RWPE2 (cell line): ENCODE data around the gene WDR87.
"Not testable (repeated sequence)": the region's sequence is repeated elsewhere in the genome, so short reads cannot be mapped to it uniquely, and the experiment has no call there.

ENCODE experiments used
- ATAC-seq: fragments of 200-7000 bp; cut with Tn5 transposase; 3 replicates; pipeline ENCODE4 v1.9.1; 2021; ENCODE audit warnings: low read depth
- DNase-seq: peaks from one replicate; pipeline ENCODE4 v3.0.0-alpha.2; 2020; ENCODE audit warnings: low spot score
- H3K27ac ChIP-seq: fragments of 450-650 bp; 2 replicates; pipeline ENCODE4 v1.5.1; 2017; ENCODE audit warnings: mild to moderate bottlenecking; ENCODE audit not compliant: poor library complexity, severe bottlenecking
- H3K27me3 ChIP-seq: fragments of 250-450 bp; sonication (Bioruptor Pico); 2 replicates; pipeline ENCODE4 v1.5.1; 2021; ENCODE audit warnings: mild to moderate bottlenecking, moderate library complexity; ENCODE audit not compliant: insufficient read depth, poor library complexity, severe bottlenecking
- H3K36me3 ChIP-seq: fragments of 250-450 bp; sonication (Bioruptor Pico); 2 replicates; pipeline ENCODE4 v1.5.1; 2020; ENCODE audit warnings: low read depth, mild to moderate bottlenecking, moderate library complexity
- H3K4me1 ChIP-seq: fragments of 250-450 bp; sonication (Bioruptor Pico); 2 replicates; pipeline ENCODE4 v1.5.1; 2021; ENCODE audit warnings: mild to moderate bottlenecking, moderate library complexity; ENCODE audit not compliant: insufficient read depth, poor library complexity, severe bottlenecking
- H3K4me3 ChIP-seq: fragments of 250-450 bp; sonication (Bioruptor Pico); 2 replicates; pipeline ENCODE4 v1.5.1; 2021; ENCODE audit warnings: mild to moderate bottlenecking, moderate library complexity; ENCODE audit not compliant: severe bottlenecking
- H3K9me3 ChIP-seq: fragments of 250-450 bp; sonication (Bioruptor Pico); 2 replicates; pipeline ENCODE4 v1.5.1; 2021; ENCODE audit warnings: mild to moderate bottlenecking, moderate library complexity; ENCODE audit not compliant: severe bottlenecking
- TF ChIP-seq, protein P1 (sequence below): fragments of 450-650 bp; IDR thresholded peaks from one replicate; pipeline ENCODE4 v1.5.1; 2017; ENCODE audit warnings: mild to moderate bottlenecking, moderate library complexity; ENCODE audit not compliant: poor library complexity, severe bottlenecking

Gene WDR87

DNA sequence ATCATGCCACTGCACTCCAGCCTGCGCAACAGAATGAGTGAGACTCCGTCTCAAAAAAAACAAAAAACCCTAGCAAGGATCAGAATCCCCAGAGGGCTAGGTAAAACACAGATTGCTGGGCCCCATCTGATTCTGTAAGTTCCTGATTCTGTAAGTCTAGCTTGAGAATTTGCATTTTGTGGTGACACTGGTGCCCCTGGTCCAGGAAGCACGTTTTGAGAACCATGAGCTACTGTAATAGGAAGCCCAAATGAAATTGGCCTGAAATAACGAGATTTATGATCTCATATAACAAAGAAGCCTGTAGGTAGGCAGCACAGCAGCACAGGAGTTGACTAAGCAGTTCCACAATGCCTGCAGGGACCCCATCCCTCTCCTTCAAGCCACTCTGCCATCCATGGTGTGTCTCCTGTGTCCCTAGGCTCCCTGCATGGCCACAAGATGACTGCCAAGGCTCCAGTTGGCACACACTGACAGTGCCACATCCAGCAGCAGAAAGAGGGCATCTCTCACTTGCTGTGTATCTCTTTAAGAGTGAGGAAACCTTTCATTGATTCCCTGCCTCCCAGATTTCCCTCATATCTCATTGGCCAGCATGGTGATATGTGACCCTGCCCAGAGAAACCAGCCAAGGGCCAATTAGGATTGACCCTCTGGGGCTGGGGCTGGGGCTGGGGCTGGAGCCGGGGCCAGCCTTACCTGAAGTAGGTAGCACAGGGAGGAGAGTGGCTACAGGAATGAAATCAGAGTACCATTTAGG lies 22.3 kb upstream of the WDR87 start:
- TF ChIP-seq, protein P1, sequence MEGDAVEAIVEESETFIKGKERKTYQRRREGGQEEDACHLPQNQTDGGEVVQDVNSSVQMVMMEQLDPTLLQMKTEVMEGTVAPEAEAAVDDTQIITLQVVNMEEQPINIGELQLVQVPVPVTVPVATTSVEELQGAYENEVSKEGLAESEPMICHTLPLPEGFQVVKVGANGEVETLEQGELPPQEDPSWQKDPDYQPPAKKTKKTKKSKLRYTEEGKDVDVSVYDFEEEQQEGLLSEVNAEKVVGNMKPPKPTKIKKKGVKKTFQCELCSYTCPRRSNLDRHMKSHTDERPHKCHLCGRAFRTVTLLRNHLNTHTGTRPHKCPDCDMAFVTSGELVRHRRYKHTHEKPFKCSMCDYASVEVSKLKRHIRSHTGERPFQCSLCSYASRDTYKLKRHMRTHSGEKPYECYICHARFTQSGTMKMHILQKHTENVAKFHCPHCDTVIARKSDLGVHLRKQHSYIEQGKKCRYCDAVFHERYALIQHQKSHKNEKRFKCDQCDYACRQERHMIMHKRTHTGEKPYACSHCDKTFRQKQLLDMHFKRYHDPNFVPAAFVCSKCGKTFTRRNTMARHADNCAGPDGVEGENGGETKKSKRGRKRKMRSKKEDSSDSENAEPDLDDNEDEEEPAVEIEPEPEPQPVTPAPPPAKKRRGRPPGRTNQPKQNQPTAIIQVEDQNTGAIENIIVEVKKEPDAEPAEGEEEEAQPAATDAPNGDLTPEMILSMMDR, result no peak
- no peak for DNase-seq
- no peak overlapping the region for H3K4me3 ChIP-seq
- no peak for ATAC-seq
- peak overlapping the region; percentile 90 for H3K27ac ChIP-seq
- H3K27me3 ChIP-seq, result no peaks in the 10 kb centered on the region
- no peaks in the 10 kb centered on the region for H3K9me3 ChIP-seq
- H3K4me1 ChIP-seq, result peaks cover 37% of the 10 kb centered on the region
- peaks cover 12% of the 10 kb centered on the region for H3K36me3 ChIP-seq

DNA sequence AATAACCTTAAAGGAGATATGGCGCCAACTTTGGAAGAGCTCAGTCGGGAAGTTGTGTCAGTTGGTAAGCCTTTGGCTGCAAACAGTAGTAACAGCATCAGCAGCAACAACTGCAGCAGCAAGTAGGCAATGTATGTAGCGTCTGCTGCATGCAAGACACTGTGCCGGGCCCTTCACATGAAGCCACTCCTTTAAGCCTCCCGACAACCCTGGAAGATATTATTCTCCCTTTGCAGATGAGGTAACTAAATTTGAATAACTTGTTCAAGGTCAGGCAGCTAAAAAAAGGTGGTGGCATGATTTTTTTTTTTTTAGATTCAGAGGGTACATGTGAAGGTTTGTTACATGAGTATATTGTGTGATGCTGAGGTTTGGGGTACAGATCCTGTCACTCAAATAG lies 20.3 kb upstream of the WDR87 start:
- Histone ChIP-seq H3K36me3 (peaks cover 22% of the 10 kb centered on the region), H3K27ac (no peak overlapping the region), H3K9me3 (no peaks in the 10 kb centered on the region), H3K27me3 (no peaks in the 10 kb centered on the region), H3K4me3 (no peak overlapping the region), H3K4me1 (peaks cover 23% of the 10 kb centered on the region)
- no peak for DNase-seq
- no peak for ATAC-seq
- TF ChIP-seq, protein P1, result no peak

DNA sequence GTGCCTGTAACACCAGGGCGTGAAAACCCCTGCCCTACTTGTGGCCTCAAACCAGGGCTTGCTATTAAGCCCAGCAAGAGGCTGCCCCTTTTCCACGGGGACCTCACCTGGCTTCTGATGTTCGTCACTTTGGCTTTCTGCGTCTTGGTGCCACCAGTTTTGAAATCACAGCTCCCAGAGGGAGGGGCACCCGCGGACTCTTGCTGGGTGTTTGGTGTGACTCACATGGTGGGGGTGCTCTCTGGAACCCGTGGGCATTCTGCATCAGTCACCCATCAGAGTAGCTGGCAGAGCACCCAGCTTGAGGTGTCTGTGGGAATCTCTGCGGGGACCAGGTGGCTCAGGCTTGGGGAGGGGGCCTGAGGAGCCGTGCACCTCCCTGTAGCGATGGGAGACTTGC lies 19.9 kb upstream of the WDR87 start:
- peaks cover 24% of the 10 kb centered on the region for H3K36me3 ChIP-seq
- no peaks in the 10 kb centered on the region for H3K9me3 ChIP-seq
- DNase-seq, result no peak
- TF ChIP-seq, protein P1, result no peak
- no peaks in the 10 kb centered on the region for H3K27me3 ChIP-seq
- H3K4me3 ChIP-seq, result no peak overlapping the region
- no peak overlapping the region for H3K27ac ChIP-seq
- peaks cover 18% of the 10 kb centered on the region for H3K4me1 ChIP-seq
- no peak for ATAC-seq

DNA sequence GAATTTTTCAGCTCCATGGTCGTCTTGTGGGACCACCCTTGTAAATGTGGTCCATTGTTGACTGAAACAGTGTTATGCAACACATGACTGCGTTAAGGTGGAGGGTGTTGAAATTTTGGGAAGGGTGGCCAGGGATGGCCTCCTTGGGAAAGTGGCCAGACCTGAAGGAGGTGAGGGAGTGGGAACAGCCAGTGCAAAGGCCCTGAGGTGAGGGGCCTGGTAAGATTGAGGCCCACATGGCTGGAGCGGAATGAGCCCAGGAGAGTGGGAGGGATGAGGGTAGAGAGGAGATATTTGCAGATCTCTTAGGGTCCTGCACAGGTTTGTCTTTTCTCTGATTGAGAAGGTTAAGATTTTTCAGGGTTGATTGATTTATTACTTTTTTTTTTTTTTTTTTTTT lies 18.8 kb upstream of the WDR87 start:
- ATAC-seq, result no peak
- DNase-seq, result no peak
- Histone ChIP-seq H3K4me3 (no peak overlapping the region), H3K27me3 (no peaks in the 10 kb centered on the region), H3K27ac (no peak overlapping the region), H3K36me3 (peaks cover 30% of the 10 kb centered on the region), H3K9me3 (no peaks in the 10 kb centered on the region), H3K4me1 (peaks cover 10% of the 10 kb centered on the region)
- TF ChIP-seq, protein P1, result no peak

DNA sequence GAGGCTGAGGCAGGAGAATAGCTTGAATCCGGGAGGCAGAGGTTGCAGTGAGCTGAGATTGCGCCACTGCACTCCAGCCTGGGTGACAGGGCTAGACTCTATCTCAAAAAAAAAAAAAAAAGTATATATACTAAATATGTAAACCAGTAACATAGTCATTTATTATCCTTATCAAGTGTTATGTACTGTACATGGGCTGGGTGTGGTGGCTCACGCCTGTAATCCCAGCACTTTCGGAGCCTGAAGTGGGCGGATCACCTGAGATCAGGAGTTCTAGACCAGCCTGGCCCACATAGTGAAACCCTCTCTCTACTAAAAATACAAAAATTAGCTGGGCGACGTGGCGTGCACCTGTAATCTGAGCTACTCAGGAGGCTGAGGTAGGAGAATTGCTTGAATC lies 18.2 kb upstream of the WDR87 start:
- not testable (repeated sequence) for DNase-seq, H3K9me3 ChIP-seq, H3K27ac ChIP-seq, H3K4me3 ChIP-seq, ATAC-seq, H3K4me1 ChIP-seq, H3K27me3 ChIP-seq
- peaks cover 30% of the 10 kb centered on the region for H3K36me3 ChIP-seq
